GM19324 (cell line): Measurements from ENCODE around the gene COL1A2.

Experiments used
- ATAC-seq: cut with Tn5 transposase; IDR thresholded peaks from one replicate; pipeline ENCODE4 v1.9.1; 2021; ENCODE audit warnings: mild to moderate bottlenecking, moderate library complexity; ENCODE audit not compliant: unreplicated experiment, low FRiP score

The COL1A2 gene

DNA sequence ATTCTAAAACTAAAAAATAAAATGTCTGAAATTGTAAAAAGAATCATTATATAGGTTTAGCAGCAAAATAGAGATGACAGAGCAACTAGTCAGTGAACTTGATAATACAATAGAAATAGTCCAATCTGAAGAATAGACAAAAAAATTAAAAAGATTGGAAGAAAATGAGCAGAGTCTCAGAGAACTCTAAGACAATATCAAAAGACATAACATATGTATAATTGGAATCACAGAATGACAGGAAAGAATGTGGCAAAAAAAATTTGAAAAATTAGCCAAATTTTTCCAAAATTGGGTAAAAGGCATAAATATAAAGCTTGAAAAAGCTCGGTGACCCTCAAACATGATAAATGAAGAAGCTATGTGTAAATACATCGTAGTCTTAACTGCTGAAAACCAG is 76.9 kb downstream of the COL1A2 start:
- ATAC-seq = no peak

DNA sequence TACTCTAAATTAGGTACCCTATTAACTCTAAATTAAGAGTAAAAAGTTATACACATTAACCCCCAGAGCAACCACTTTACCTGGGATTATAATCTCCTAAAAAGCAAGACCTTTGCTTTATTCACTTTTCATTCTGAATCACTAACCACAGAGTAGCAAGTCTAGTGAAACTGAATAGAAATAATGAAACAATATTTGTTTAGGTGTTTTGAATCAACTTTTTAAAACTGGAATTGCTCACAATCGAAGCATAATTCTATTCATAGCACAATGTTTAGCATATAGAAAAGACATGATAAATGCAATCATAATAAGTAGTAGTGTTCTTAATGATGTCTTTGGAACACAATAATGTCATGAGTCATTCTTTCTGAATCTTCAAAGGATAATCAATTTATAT is 77.9 kb downstream of the COL1A2 start:
- ATAC-seq = no peak

DNA sequence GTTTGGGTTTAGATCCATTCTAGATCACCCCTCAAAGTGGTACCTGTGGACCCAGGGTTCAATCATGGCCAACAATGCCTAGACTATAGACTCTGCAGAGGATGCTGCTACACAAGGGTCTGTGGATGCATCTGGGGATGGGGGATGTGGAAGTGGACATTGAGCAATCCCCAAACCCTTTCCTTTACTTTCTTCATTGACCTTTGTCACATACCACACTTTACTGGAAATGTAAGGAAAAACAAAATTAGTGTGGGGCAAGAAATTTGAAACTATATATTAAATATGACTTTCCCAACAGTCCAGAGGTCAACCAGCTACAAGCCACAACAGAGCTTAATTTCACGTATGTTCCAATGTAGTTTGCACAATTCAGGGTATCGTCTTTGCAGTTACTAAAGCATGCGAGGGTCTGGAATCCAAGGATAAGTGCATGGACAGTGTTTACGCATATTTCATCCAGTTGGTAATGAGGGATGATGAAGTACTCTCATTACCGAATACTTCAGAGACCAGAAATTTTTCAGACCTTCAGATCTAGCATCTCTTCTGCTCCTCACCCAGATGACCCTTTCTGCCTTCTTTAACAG is 81.7 kb downstream of the COL1A2 start:
- no peak for ATAC-seq

DNA sequence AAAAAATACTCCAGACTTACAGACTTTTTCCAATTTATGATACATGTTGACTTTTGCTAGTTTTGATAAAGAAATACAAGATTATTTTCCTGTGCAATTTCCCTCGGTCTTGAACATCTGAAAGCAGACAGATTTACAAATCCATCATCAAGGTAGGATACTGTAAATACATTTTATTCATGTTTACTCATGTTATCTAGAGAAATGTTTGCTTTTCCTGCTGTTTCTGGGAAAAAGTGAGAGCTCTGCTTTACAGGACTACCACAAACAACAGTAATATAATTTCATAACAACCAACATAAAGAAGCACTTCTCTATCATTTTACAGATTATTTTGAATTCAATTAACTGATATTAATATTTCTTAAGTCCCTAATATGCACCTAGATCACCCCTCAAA is 83.2 kb downstream of the COL1A2 start:
- ATAC-seq = no peak

DNA sequence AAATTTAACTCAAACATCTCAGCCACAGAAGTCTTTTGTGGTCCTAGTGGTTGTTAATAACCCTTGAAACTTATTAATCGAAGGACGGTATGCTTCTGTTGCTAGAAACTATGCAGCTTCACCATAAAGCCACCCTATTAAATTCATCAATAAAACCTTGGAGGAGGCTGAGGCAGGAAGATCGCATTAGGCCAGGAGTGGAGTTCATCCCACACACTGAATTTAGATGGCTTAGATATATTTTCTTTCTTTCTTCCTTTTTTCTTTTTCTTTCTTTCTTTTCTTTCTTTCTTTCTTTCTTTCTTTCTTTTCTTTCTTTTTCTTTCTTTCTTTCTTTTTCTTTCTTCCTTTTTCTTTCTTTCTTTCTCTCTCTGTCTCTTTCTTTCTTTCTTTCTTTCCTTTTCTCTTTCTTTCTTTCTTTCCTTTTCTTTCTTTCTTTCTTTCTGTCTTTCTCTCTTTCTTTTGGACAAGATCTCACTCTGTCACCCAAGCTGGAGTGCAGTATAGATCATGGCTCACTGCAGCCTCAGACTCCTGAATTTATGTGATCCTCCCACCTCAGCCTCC is 84.0 kb downstream of the COL1A2 start:
- ATAC-seq = no peak
